ENCODE results near the gene AGR2. TPM values are rescaled to one million over a fixed set of nuclear protein-coding genes. Genes with fewer than 3 reads are reported as not detected.
A peak's percentile ranks its signal among the peaks of the same experiment; 100 is the strongest.

Gene AGR2
- total RNA-seq, 1 donor from 2014 or later: 25.8 TPM

GRCh38 chr7:16839646-16840045, 34.8 kb upstream of the AGR2 start:
- H3K9me3 Mint-ChIP-seq (ENCODE audit: low read depth): peaks cover 9% of the 10 kb centered on the region
- DNase-seq (ENCODE audit: low spot score, unreplicated experiment): no peak
- H3K27ac Mint-ChIP-seq: no peak overlapping the region
- peaks cover 10% of the 10 kb centered on the region for H3K4me1 Mint-ChIP-seq (ENCODE audit: low read depth)
- no peak for TF ChIP-seq CTCF (IDR thresholded peaks at IDR 0.05; ENCODE audit: unreplicated experiment)
- H3K4me3 Mint-ChIP-seq (ENCODE audit: low read depth): no peak overlapping the region
- H3K27me3 Mint-ChIP-seq: no peaks in the 10 kb centered on the region
- no peaks in the 10 kb centered on the region for H3K36me3 Mint-ChIP-seq (ENCODE audit: insufficient read depth)

DNA sequence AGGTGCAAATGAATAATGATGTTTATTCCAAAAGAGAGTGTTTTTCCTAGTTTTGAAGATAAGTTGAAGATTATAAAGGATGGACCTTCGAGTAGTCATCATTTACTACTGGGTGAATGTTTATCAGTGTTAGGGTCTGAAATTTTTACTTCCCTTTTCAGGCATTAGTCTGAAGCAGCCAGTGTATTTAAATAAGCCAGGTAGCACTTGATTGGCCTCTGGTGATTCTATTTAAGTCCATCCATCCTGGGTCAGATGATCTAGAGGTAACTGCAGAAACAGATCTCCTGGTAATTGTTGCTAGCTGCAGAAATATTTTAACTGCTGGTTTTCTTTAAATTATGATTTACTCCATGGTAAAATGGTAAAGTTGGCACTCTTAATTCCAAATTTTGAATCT, 34.1 kb upstream of the AGR2 start:
- Mint-ChIP-seq H3K9me3 (ENCODE audit: low read depth) (peaks cover 9% of the 10 kb centered on the region), H3K27me3 (no peaks in the 10 kb centered on the region), H3K27ac (no peak overlapping the region), H3K4me1 (ENCODE audit: low read depth) (peaks cover 16% of the 10 kb centered on the region), H3K4me3 (ENCODE audit: low read depth) (no peak overlapping the region), H3K36me3 (ENCODE audit: insufficient read depth) (no peaks in the 10 kb centered on the region)
- no peak for DNase-seq (ENCODE audit: low spot score, unreplicated experiment)
- TF ChIP-seq CTCF (IDR thresholded peaks at IDR 0.05; ENCODE audit: unreplicated experiment): no peak

GRCh38 chr7:16838386-16838785, 33.6 kb upstream of the AGR2 start:
- Mint-ChIP-seq H3K9me3 (ENCODE audit: low read depth) (peaks cover 9% of the 10 kb centered on the region), H3K27ac (no peak overlapping the region), H3K4me1 (ENCODE audit: low read depth) (peaks cover 16% of the 10 kb centered on the region), H3K36me3 (ENCODE audit: insufficient read depth) (no peaks in the 10 kb centered on the region), H3K4me3 (ENCODE audit: low read depth) (no peak overlapping the region), H3K27me3 (no peaks in the 10 kb centered on the region)
- no peak for TF ChIP-seq CTCF (IDR thresholded peaks at IDR 0.05; ENCODE audit: unreplicated experiment)
- no peak for DNase-seq (ENCODE audit: low spot score, unreplicated experiment)

GRCh38 chr7:16836481-16836880, 31.7 kb upstream of the AGR2 start:
- Mint-ChIP-seq H3K4me3 (ENCODE audit: low read depth) (no peak overlapping the region), H3K27me3 (no peaks in the 10 kb centered on the region), H3K9me3 (ENCODE audit: low read depth) (peaks cover 16% of the 10 kb centered on the region), H3K4me1 (ENCODE audit: low read depth) (peaks cover 20% of the 10 kb centered on the region), H3K27ac (peak overlapping the region; percentile 31), H3K36me3 (ENCODE audit: insufficient read depth) (no peaks in the 10 kb centered on the region)
- DNase-seq (ENCODE audit: low spot score, unreplicated experiment): no peak
- TF ChIP-seq CTCF (IDR thresholded peaks at IDR 0.05; ENCODE audit: unreplicated experiment): no peak

DNA sequence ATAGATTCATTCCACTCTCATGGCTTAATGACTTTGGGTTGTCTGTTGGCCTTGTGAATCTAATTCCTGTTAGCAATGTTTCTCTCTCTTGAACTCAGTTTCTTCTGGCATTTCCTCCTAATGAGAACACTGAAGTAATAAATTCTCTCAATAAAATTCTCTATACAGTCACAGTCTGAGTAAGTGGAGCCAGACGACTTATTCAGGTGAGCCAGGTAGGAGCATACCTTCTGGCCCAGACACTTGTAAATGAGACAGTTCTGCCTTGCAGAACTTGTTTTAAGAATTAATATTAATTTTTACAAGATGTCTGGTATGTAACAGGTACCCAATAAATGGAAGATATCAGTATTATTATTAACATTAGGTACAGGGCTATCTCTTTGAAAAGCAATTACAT, 28.6 kb upstream of the AGR2 start:
- no peak overlapping the region for H3K4me3 Mint-ChIP-seq (ENCODE audit: low read depth)
- no peak for TF ChIP-seq CTCF (IDR thresholded peaks at IDR 0.05; ENCODE audit: unreplicated experiment)
- DNase-seq (ENCODE audit: low spot score, unreplicated experiment): no peak
- peaks cover 29% of the 10 kb centered on the region for H3K9me3 Mint-ChIP-seq (ENCODE audit: low read depth)
- H3K27ac Mint-ChIP-seq: no peak overlapping the region
- no peaks in the 10 kb centered on the region for H3K27me3 Mint-ChIP-seq
- H3K4me1 Mint-ChIP-seq (ENCODE audit: low read depth): peaks cover 14% of the 10 kb centered on the region
- H3K36me3 Mint-ChIP-seq (ENCODE audit: insufficient read depth): peaks cover 7% of the 10 kb centered on the region

All from progenitor cell of endocrine pancreas (in vitro differentiated cells).